Stimulated activated CD4-positive, alpha-beta T cell treated with anti-CD3 and anti-CD28 coated beads, Interleukin-12 subunit alpha, Interleukin-12 subunit beta, amount 100 ng/mL, for 4 hours (primary cell): ENCODE data around the gene MAP3K12.
"Not testable (repeated sequence)": the region's sequence is repeated elsewhere in the genome, so short reads cannot be mapped to it uniquely, and the experiment has no call there.

Source experiments
- DNase-seq: peaks from one replicate; pipeline ENCODE4 v3.0.0-alpha.2; 2020

MAP3K12 gene

GRCh38 chr12:53492188-53492587, 7.1 kb downstream of the MAP3K12 start:
- DNase-seq = no peak

GRCh38 chr12:53489242-53489864, 9.9 kb downstream of the MAP3K12 start:
- no peak for DNase-seq

GRCh38 chr12:53486736-53487487, 12.3 kb downstream of the MAP3K12 start:
- no peak for DNase-seq

GRCh38 chr12:53485955-53486735, 13.1 kb downstream of the MAP3K12 start:
- DNase-seq = no peak

- no peak for DNase-seq
Measured at GRCh38 chr12:53484686-53485575, 14.3 kb downstream of the MAP3K12 start.

GRCh38 chr12:53483979-53484377, 15.3 kb downstream of the MAP3K12 start:
- no peak for DNase-seq

- DNase-seq = no peak
Measured at GRCh38 chr12:53483225-53483978, 15.9 kb downstream of the MAP3K12 start.

GRCh38 chr12:53482626-53483168, 16.6 kb downstream of the MAP3K12 start:
- DNase-seq = no peak

GRCh38 chr12:53481939-53482586, 17.2 kb downstream of the MAP3K12 start:
- DNase-seq = no peak

- not testable (repeated sequence) for DNase-seq
Measured at GRCh38 chr12:53481458-53481857, 17.8 kb downstream of the MAP3K12 start.

- DNase-seq = no peak
Measured at GRCh38 chr12:53480491-53481442, 18.5 kb downstream of the MAP3K12 start.

- DNase-seq = no peak
Measured at GRCh38 chr12:53479331-53479730, 19.9 kb downstream of the MAP3K12 start.

GRCh38 chr12:53478865-53479264, 20.4 kb downstream of the MAP3K12 start:
- no peak for DNase-seq

GRCh38 chr12:53476769-53477209, 22.5 kb downstream of the MAP3K12 start:
- DNase-seq = no peak

GRCh38 chr12:53474819-53475218, 24.4 kb downstream of the MAP3K12 start:
- no peak for DNase-seq

- DNase-seq = no peak
Measured at GRCh38 chr12:53474077-53474476, 25.2 kb downstream of the MAP3K12 start.

GRCh38 chr12:53472056-53472582, 27.1 kb downstream of the MAP3K12 start:
- DNase-seq = no peak

- DNase-seq = no peak
Measured at GRCh38 chr12:53468282-53468681, 31.0 kb downstream of the MAP3K12 start.

GRCh38 chr12:53467880-53468279, 31.4 kb downstream of the MAP3K12 start:
- no peak for DNase-seq

- no peak for DNase-seq
Measured at GRCh38 chr12:53467082-53467481, 32.2 kb downstream of the MAP3K12 start.
